Adrenal gland (tissue), 12 donors: Measurements from ENCODE around the gene GRAP2. TPM values are rescaled to one million over a fixed set of nuclear protein-coding genes. Genes with fewer than 3 reads are reported as not detected.

ENCODE experiments used
- DNase-seq, 7 donors: peaks; one replicate each; pipeline ENCODE4 v3.0.0-alpha.2; 2019 to 2020
- H3K27ac ChIP-seq, 5 donors: fragments of 200-600 bp; sonication (generic) in 4 of 5; 1 replicate in 3 of 5; 2 replicates in 2 of 5; pipeline versions ENCODE4 v1.5.1 to v1.8.0; 2016 to 2020; ENCODE audit warnings: mild to moderate bottlenecking in 1 of 5
- H3K27me3 ChIP-seq: fragments of 200-600 bp; 2 replicates; pipeline ENCODE4 v1.8.0; 2021
- H3K36me3 ChIP-seq, 2 donors: fragments of 200-600 bp; replicated peaks in 1 of 2; 1 replicate in 1 of 2; 2 replicates in 1 of 2; pipeline versions ENCODE4 v1.5.1 to v1.8.0; 2018 to 2022
- H3K4me1 ChIP-seq, 2 donors: fragments of 200-600 bp; replicated peaks in 1 of 2; 1 replicate in 1 of 2; 2 replicates in 1 of 2; pipeline versions ENCODE4 v1.5.1 to v1.8.0; 2018 to 2021
- H3K4me3 ChIP-seq, 4 donors: fragments of 200-600 bp; sonication (generic) in 3 of 4; one replicate each; pipeline ENCODE4 v1.5.1; 2016 to 2018
- H3K9me3 ChIP-seq, 3 donors: fragments of 200-600 bp; sonication (generic) in 1 of 3; replicated peaks in 1 of 3; 1 replicate in 2 of 3; 2 replicates in 1 of 3; pipeline versions ENCODE4 v1.5.1 to v1.8.0; 2016 to 2021
- POLR2A ChIP-seq, 2 donors: fragments of 450-650 bp; IDR thresholded peaks; one replicate each; pipeline ENCODE4 v1.6.1; 2017; ENCODE audit warnings: antibody characterized with exemption in 2 of 2, mild to moderate bottlenecking in 2 of 2, moderate library complexity in 1 of 2
- WGBS, 4 donors: extraction: QIAGEN DNeasy Blood & Tissue Kit in 2 of 4; methylation state at CpG; one replicate each; pipeline versions ENCODE4 v1.1.5 to v1.1.7; 2013 to 2017; 5-methylcytosine and 5-hydroxymethylcytosine counted together
- intact Hi-C, 2 donors: fragments of 100-400 bp; cut with DNase I; formaldehyde crosslinking; loops; one replicate each; pipeline versions ENCODE4 v1.14.1 to v1.15.0; 2022 to 2023
- polyA plus RNA-seq, 3 donors: library from polyadenylated mRNA; stranded (reverse); fragments of 200-250 nt in 2 of 3; fragments of 350-450 nt in 1 of 3; fragmentation: Illumina TruSeq in 1 of 3; extraction: RNeasy Lipid Tissue Mini Kit (QIAGEN cat#74804) in 1 of 3; gene quantifications; one replicate each; pipeline ENCODE4 v1.2.3, GENCODE V29; 2013 to 2014
- total RNA-seq, 9 donors: library from RNA; depleted of rRNA in 4 of 9; stranded (reverse); fragments of >200 nt in 4 of 9; fragments of 120-200 nt in 1 of 9; fragmentation: NEBNext Ultra II Directional in 1 of 9; extraction: Animal tissue kit (Norgen Biotek cat#: 25700) in 1 of 9; gene quantifications; one replicate each; pipeline versions ENCODE4 v1.1.0 to v1.2.4, GENCODE V29; 2013 to 2023
- TF ChIP-seq, protein P1 (sequence below), 6 experiments: fragments of 450-650 bp in 4 of 6; fragments of 200-600 bp in 2 of 6; sonication (generic) in 1 of 6; IDR thresholded peaks; 1 replicate in 5 of 6; 2 replicates in 1 of 6; pipeline versions ENCODE4 v1.5.1 to v1.8.0; 2016 to 2021; ENCODE audit warnings: antibody characterized with exemption in 6 of 6, mild to moderate bottlenecking in 2 of 6, moderate library complexity in 1 of 6
- donor health status: healthy with polysubstance abuse.
- donor health status: Bipolar disorder and iron deficiency.
- donor health status: DM: yes; HTN: yes; CAD: no.
- donor health status: DM: no; HTN: no; CAD: no.
- donor health status: DM: no; HTN: no; CAD: no.
- donor health status: DM: yes; HTN: yes; CAD: no.

The GRAP2 gene
- total and polyA plus RNA-seq, 12 donors, result 0.28 to 1.7 (median 0.61) TPM; not detected in 1

DNA sequence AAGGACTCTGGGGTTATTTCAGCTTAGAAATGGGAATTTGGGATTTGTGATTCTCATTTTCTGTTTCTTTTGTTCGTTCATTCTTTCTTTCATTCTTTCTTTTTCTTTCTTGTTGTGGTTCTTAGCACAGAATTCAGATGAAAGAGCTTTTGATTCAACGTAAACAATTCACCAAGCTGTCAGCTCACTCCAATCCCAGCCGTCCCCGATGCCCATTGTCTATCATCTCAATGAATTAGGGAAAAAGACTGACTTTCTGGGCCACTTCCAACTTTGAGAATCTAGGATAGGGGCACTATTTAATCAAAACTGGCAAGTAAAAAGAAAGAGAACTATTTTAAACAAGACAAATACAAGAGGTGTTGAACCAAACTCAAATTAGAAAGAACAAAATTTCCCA, 34.2 kb downstream of the GRAP2 start:
- TF ChIP-seq, protein P1, sequence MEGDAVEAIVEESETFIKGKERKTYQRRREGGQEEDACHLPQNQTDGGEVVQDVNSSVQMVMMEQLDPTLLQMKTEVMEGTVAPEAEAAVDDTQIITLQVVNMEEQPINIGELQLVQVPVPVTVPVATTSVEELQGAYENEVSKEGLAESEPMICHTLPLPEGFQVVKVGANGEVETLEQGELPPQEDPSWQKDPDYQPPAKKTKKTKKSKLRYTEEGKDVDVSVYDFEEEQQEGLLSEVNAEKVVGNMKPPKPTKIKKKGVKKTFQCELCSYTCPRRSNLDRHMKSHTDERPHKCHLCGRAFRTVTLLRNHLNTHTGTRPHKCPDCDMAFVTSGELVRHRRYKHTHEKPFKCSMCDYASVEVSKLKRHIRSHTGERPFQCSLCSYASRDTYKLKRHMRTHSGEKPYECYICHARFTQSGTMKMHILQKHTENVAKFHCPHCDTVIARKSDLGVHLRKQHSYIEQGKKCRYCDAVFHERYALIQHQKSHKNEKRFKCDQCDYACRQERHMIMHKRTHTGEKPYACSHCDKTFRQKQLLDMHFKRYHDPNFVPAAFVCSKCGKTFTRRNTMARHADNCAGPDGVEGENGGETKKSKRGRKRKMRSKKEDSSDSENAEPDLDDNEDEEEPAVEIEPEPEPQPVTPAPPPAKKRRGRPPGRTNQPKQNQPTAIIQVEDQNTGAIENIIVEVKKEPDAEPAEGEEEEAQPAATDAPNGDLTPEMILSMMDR (IDR thresholded peaks at IDR 0.05), result no peak
- TF ChIP-seq POLR2A (IDR thresholded peaks at IDR 0.05), result no peak
- WGBS, 4 donors, result 75 to 81% (median 77%) methylated on average over 4 of the region's 4 CpGs
- Histone ChIP-seq H3K27me3 (peaks cover 19% of the 10 kb centered on the region), H3K9me3 (no peaks in the 10 kb centered on the region), H3K4me3 (no peak overlapping the region), H3K36me3 (no peaks in the 10 kb centered on the region), H3K4me1 (no peaks in the 10 kb centered on the region), H3K27ac (no peak overlapping the region)
- no peak for DNase-seq
- intact Hi-C loops, result no loop called here

DNA sequence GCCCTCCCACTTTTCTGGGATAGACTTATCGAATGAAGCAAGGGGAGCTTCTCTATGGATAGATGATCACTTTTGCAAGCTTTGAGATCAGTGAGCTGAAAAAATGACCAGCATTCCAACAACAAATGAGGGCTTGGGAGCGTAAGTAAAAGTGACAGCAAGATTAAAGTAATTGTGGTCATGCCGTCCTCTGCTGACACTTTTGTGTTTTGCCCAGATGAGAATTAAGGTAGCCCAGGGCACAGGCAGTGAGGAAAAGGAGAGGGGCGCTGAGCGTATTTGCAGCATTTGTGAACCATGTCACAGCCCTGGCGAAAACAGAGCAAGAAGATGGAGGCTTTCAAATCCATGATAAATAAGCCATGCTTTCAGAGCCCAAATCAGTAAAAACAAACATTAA, 34.7 kb downstream of the GRAP2 start:
- H3K27ac ChIP-seq, result no peak overlapping the region
- no peak overlapping the region for H3K4me3 ChIP-seq
- WGBS, 4 donors, result 56 to 70% (median 62%) methylated on average over 6 of the region's 6 CpGs
- peaks cover 16% of the 10 kb centered on the region for H3K27me3 ChIP-seq
- no peak for DNase-seq
- H3K9me3 ChIP-seq, result no peaks in the 10 kb centered on the region
- H3K36me3 ChIP-seq, result no peaks in the 10 kb centered on the region
- TF ChIP-seq POLR2A (IDR thresholded peaks at IDR 0.05), result no peak
- TF ChIP-seq, protein P1 (IDR thresholded peaks at IDR 0.05), result no peak
- no peaks in the 10 kb centered on the region for H3K4me1 ChIP-seq
- intact Hi-C loops, result no loop called here

- no peak overlapping the region for H3K4me3 ChIP-seq
- DNase-seq, result no peak
- H3K27ac ChIP-seq, result no peak overlapping the region
- no peaks in the 10 kb centered on the region for H3K36me3 ChIP-seq
- peaks cover 12% of the 10 kb centered on the region for H3K27me3 ChIP-seq
- 59 to 71% (median 66%) methylated on average over 6 of the region's 6 CpGs for WGBS, 4 donors
- TF ChIP-seq, protein P1 (IDR thresholded peaks at IDR 0.05), result no peak
- TF ChIP-seq POLR2A (IDR thresholded peaks at IDR 0.05), result no peak
- no peaks in the 10 kb centered on the region for H3K4me1 ChIP-seq
- H3K9me3 ChIP-seq, result no peaks in the 10 kb centered on the region
- intact Hi-C loops, result no loop called here
Observed at GRCh38 chr22:39936523-39937145, 35.8 kb downstream of the GRAP2 start.

DNA sequence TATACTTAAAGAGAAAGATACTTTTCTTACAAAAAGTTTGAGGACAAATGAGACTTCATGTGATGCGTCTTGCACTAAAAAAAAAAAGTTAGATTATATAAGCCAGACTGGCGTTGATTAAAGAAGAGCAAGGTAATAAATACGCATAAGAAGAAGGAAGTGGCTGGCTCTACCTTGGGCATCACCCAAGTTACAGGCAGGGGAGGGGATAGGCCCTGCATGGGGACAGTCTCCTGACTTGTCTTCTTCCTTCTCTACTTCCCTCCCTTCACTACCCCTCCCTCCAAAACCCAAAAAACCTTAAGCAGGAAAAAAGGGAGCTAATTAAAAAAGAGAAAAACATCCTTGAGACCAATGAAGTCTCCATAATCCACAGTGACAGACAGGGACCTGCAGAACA, 37.0 kb downstream of the GRAP2 start:
- no peaks in the 10 kb centered on the region for H3K9me3 ChIP-seq
- no peaks in the 10 kb centered on the region for H3K4me1 ChIP-seq
- H3K4me3 ChIP-seq, result no peak overlapping the region
- TF ChIP-seq, protein P1 (IDR thresholded peaks at IDR 0.05), result no peak
- no peak for TF ChIP-seq POLR2A (IDR thresholded peaks at IDR 0.05)
- WGBS, 4 donors, result 80 to 87% (median 82%) methylated on average over 3 of the region's 3 CpGs
- H3K36me3 ChIP-seq, result no peaks in the 10 kb centered on the region
- no peak overlapping the region for H3K27ac ChIP-seq
- intact Hi-C loops, result no loop called here
- no peak for DNase-seq
- H3K27me3 ChIP-seq, result peaks cover 12% of the 10 kb centered on the region
